GM18951 (cell line): Measurements from ENCODE around the gene UBP1.
"Not testable (repeated sequence)": the region's sequence is repeated elsewhere in the genome, so short reads cannot be mapped to it uniquely, and the experiment has no call there.

Experiments used
- POLR2A ChIP-seq: IDR thresholded peaks from 4 replicates; pipeline ENCODE4 v1.6.1; 2011; ENCODE audit warnings: mild to moderate bottlenecking; ENCODE audit not compliant: insufficient read length, insufficient read depth; ENCODE audit errors: extremely low read depth
- in situ Hi-C: fragments of 300-500 bp; cut with MboI; formaldehyde crosslinking; loops from one replicate; pipeline ENCODE4 v1.12.0; 2022; ENCODE audit warnings: low sequenced_read_pairs, mixed read lengths, inconsistent platforms; ENCODE audit not compliant: unreplicated experiment

The UBP1 gene

DNA sequence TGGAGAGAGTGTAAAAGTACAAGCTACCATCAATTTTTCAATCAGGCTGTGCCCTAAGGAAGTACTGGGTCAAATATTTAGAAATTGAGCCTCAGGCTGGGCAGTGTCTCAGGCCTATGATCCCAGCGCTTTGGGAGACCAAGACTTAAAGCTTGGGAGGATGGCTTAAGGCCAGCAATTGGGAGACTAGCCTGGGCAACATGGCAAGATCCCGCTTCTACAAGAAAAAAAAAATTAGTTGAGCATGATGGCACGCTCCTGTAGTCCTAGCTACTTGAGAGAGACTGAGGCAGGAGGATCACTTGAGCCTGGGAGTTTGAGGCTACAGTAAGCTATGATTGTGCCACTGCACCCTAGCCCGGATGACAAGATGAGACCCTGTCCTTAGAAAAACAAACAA, 2.0 kb upstream of the UBP1 start:
- TF ChIP-seq POLR2A, result no peak
- in situ Hi-C loops, result no loop called here

DNA sequence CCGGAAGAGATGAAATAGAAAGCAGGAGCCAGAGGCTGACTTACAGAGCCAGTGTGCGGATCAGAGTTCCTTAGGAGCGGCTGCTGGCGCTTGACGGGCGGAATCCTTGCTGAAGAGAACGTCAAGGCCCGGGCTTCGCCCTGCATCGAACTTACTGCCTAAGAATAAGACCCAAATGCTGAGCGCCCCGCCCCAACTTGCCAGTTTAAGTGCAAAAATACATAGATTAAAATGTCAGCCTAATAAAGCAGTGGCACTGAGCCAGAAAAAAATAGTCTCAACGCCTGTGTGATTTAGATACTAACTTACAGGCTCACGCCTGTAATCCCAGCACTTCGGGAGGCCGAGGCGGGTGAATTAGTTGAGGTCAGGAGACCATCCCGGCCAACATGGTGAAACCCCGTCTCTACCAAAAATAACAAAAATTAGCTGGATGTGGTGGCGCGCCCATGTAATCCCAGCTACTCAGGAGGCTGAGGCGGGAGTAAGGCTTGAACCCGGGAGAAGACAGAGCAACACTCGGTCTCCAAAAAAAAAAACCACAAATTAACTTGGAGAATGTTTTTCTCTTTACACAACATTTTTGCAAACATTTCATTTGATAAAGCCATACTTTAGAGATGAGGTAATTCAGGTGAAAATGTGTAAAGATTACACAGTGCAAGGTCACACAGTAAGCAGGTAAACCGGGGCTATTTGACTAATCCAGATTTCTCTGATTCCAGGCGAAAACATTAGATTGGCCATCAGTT, 1.2 kb upstream of the UBP1 start:
- no peak for TF ChIP-seq POLR2A
- in situ Hi-C loops, result no loop called here

DNA sequence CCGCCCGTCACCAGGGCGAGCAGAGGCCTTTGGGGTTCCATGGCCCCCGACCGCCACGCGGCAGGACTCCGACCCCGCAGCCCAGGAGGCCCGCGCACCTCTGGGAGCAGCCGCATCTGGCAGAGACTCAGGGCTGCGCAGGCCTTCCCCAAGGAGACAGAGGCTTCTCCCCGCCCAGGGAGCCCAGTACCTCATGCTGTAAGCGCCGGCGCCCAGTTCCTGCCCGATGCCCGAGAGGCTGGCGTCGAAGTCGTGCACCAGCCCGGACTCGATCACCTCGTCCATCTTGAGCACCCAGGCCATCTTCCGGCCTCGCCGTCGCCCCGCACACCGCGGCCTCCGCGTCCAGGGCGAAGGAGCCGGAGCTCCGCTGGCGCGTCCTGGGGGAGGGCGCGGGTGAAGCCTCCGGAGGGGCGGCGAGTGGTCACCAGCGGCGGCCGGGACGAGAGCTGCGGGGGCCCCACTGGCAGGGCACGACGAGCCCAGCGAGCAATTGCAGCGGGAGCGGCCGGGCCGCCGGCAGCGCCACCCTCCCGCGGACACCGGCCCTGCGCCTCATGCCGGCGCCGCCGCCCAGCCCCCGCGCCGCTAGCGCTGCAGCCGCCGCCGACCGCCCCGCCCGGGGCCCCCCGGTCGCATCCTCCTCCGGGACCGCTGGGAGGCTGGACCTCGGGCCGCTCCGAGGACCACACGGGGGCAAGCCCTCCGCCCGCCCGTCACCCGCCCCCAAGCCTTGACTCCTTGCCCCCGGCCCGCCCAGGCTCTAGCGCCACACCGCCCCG, 468 bp downstream of the UBP1 start:
- in situ Hi-C loops, result no loop called here
- TF ChIP-seq POLR2A, result no peak

DNA sequence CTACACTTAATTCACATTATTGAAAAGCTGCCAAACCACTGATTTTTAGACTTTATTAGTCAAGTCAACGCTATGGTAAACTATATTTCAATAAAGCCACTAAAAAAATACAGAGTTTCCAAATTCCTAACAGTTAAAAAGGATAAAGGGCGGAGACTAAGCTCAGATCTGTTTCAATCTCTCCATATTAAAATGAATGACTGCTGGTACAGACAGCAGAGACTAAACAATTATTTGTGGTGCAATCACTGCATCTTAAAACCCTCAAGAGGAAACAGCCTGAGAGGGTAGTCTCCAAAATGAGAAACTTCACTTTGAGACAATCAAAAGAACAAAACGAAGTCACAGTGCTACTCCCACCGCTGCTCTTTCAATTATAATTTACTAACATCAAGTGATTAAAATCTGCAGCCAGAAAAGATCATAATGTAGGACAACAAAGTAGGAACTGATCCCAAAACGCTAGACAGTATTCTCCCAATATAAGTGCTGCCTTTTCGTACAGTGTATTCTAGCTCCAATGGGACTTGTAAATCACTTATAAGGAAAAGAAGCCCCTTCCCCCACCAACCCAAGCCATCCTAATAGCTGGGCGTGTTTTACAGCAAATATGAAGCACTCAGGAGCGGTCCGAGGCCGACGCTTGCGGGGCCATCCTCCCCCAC, 1.2 kb downstream of the UBP1 start:
- in situ Hi-C loops, result no loop called here

DNA sequence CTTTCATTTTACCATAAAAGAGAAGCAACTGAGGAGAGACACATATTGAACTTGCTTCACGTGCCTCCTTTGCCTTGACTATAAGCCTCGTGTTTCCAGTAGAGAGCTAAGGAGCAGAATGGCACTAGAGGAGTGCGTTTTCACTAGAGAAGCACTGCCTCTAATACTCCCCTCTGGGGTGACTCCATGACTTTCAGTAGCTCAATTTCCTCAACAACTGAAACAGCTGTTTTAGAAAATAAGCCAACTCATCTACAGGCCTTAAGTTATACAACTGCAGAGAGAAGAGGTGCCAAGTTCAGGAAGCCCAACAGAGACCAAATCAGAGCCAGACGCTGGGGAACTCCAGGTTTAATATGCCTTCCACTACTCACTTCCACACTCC, 1.9 kb downstream of the UBP1 start:
- in situ Hi-C loops, result no loop called here
- TF ChIP-seq POLR2A, result no peak

More for the DNA sequence above, 1.2 kb downstream of the UBP1 start:
- no peak for TF ChIP-seq POLR2A

DNA sequence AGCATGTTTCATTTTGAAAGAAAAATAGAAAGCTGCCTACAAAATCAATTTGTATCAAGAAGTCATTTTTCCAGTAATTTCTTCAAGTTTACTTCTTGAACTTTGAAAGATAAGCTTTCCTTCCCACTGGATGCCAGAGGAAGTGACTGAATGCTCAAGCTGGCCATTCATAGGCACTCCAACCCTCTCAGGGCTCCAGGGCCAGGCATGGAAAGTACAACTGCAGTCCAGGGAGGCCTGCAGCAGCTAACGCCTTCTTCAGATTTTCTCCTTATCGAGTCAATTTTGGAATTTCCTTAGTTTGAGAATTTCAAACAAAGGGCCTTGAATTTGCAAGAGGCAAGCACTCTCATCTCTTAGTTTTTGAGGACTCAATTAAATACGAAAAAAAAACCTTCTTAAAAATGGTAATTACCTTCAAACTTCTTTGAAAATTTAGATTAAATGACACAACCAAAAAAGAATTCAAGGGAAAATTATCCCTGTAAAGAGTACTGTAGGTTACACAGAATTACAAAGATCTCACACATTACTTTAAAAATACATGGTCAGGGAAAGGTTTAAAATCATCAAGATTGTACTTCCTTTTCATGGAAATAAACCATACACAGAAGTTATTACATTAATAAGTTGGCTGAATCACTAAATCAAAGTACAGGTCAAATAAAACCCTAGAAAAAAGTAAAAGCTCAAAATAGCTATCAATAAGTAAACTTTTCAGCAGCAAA, 2.5 kb downstream of the UBP1 start:
- TF ChIP-seq POLR2A, result no peak

DNA sequence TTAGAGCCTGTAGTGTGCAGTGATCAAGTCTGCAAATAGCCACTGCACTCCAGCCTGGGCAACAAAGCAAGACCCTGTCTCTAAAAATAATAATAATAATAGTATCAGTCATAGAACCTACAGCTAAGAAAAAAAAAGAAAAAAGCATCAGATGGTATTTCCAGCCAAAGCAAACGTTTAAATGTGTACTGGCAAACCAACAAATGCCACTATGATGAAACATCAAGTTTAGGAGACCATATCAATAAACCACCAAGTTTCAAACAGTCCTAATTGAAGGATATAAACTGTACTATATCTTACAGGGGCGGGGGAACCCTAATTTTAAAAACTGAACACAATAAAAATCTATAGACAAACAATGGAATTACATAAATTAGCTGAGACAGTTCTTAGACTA, 6.4 kb downstream of the UBP1 start:
- no peak for TF ChIP-seq POLR2A
- in situ Hi-C loops, result no loop called here

More for the DNA sequence above, 2.5 kb downstream of the UBP1 start:
- in situ Hi-C loops, result no loop called here

DNA sequence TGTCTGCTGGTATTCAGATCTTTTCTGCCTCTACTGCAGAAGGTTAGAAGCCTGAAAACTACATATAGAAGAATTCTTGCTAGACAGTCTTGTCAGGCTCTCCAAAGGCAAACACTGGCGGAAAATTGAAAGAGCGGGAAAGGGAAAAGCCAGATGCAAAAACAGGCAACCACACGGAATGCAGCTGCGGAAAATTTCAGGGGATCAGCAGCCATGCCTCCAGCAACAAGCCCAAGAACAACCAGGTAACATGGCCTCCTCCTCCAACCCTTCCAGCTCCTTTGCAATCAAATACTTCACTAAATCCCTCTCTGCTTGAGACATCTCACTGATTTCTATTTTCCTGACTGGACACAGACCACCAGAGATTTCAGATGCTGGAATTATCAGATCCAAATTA, 9.6 kb downstream of the UBP1 start:
- TF ChIP-seq POLR2A, result no peak
- in situ Hi-C loops, result no loop called here

DNA sequence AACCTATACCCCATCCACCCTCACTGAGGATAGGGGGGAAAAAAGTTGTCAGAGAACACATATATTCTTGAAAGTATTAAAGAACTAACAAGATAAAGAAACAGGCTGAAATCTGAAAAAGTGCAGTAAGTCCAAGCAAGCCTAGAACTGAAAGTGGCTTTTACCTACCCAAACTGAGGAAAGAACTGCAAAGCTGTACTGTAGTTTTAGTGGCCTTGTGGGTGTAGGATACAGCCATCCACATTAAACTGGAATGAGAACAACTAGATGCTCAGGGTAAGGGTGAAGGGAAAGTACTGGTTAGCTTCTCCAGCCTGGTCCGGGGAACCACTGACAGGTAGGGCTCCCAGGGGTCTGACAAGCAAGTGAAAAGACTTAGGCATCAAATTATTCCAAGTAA, 10.1 kb downstream of the UBP1 start:
- no peak for TF ChIP-seq POLR2A
- in situ Hi-C loops, result no loop called here

DNA sequence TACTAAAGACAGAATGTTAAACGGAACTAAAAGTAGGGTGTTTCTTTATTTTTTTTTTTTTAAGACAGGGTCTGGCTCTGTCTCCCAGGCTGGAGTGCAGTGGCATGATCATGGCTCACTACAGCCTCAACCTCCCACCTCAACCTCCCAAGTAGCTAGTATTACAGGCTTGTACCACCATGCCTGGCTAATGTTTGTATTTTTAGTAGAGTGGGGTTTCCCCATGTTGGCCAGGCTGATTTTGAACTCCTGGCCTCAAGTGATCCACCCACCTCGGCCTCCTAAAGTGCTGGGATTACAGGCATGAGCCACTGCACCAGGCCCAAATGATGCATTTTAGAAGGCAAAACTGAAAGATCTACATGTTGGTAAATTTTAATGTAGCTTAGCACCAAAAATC, 10.9 kb downstream of the UBP1 start:
- in situ Hi-C loops, result not testable (repeated sequence)

DNA sequence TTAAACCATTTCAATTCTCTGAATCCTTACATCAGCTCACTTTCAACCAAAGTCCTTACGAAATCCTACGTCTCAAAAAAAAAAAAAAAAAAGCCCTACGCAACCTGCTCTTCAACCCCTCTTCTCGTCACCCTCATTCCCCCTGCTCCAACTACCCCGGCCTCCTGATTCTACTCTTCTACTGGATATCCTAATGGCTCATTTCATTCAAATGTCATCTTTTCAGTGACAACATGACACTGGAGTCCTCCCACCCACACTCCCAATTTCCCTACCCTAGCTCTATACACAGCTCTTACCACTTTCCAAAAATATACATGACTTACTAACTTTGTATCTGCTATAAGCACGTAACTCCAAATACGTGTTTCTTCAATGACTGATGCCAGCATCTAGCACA, 11.5 kb downstream of the UBP1 start:
- TF ChIP-seq POLR2A, result no peak
- in situ Hi-C loops, result no loop called here

DNA sequence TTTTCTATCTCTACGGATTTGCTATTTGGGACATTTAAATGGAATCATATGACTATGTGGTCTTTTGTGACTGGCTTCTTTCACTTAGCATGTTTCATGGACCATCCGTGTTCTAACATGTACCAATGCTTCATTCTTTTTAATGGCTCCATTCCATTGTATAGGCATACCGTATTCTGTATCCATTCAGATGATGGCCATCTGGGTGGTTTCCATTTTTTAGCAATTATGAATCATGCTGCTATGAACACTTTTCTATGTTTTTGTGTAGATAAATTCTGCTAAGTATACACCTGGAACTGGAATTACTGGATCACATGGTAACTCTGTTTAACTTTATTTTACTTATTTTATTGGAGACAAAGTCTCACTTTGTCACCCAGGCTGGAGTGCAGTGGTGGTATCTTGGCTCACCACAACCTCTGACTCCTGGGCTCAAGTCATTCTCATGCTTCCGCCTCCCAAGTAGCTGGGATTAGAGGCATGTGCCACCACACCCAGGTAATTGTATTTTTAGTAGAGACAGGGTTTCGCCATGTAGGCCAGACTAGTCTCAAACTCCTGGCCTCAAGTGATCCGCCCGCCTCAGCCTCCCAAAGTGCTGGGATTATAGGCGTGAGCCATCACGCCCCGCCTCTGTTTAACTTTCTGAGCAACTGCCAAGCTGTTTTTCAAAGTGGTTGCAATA, 13.4 kb downstream of the UBP1 start:
- no peak for TF ChIP-seq POLR2A
- in situ Hi-C loops, result no loop called here

DNA sequence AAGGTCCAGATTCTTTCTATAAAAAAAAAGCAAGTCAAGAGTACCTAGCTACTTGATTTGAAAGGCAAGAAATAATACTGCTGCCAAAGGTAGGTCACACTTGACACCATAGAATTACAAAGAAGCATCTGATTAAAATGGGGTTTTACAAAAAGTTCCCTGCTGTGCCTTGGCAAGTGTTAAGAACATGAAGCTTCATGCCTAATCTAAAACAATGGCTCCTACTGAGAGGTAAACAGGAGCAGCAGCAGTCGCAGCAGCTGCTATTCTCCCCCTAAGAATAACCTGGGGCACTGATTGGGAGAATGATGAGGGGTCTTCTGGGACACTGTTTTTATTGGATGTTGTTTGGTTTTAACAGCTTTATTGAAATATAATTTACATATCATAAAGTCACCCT, 14.1 kb downstream of the UBP1 start:
- no peak for TF ChIP-seq POLR2A
- in situ Hi-C loops, result no loop called here
